Measurements from ENCODE around the gene EXOSC2.

- no peak for TF ChIP-seq POLR2AphosphoS5 (IDR thresholded peaks at IDR 0.05)
- no peak for TF ChIP-seq POLR2A (IDR thresholded peaks at IDR 0.05)
Measured at GRCh38 chr9:130681769-130682420, 11.7 kb upstream of the EXOSC2 start.
